ENCODE results near the gene GAD1.
A peak's percentile ranks its signal among the peaks of the same experiment; 100 is the strongest.

Gene GAD1

DNA sequence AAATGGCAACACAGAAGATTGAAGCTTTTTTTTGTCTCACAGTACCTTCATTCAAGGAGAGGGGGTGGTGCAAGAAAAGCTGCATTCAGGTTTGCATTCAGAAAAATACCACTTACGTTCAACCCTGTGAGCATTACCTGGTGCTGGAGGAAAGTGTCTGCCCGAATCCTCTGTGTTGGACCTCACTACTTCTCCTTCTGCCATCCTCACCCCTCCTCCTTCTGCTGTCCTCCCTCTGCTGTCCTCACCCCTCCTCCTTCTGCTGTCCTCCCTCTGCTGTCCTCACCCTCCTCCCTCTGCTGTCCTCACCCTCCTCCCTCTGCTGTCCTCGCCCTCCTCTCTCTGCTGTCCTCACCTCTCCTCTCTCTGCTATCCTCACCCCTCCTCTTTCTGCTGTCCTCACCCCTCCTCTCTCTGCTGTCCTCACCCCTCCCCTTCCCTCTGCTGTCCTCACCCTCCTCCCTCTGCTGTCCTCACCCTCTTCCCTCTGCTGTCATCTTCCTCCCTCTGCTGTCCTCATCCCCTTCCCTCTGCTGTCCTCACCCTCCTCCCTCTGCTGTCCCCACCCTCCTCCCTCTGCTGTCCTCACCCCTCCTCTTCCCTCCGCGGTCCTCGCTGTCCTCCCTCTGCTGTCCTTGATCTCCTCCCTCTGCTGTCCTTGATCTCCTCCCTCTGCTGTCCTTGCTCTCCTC, 11.3 kb downstream of the GAD1 start:
- Histone ChIP-seq H3K27me3 (ENCODE audit: control insufficient read depth in 1 of 2, insufficient read depth in 1 of 2, low read length in 2 of 2) (peaks cover 70 to 75% of the 10 kb centered on the region in 2 experiments), H3K18ac (ENCODE audit: low read depth in 1 of 2, low read length in 2 of 2) (no peak overlapping the region), H3K14ac (ENCODE audit: low read length in 2 of 2) (no peak overlapping the region), H3K4me2 (ENCODE audit: low read length, poor library complexity, severe bottlenecking) (no peak overlapping the region), H2AK5ac (ENCODE audit: low read length, severe bottlenecking) (no peak overlapping the region), H2AFZ (ENCODE audit: low read depth, low read length) (no peak overlapping the region), H2BK120ac (ENCODE audit: low read depth, low read length) (no peak overlapping the region), H3K27ac (ENCODE audit: low read length, poor library complexity, severe bottlenecking) (no peak overlapping the region), H4K8ac (ENCODE audit: low read length) (no peak overlapping the region), H3K9ac (ENCODE audit: low read length) (no peak overlapping the region), H3K79me1 (replicated peaks; ENCODE audit: low read length, poor library complexity, severe bottlenecking) (no peaks in the 10 kb centered on the region), H2BK12ac (ENCODE audit: low read length in 2 of 2) (no peak overlapping the region), H3K4me1 (ENCODE audit: control insufficient read depth, insufficient read depth, low read depth, low read length) (peaks cover 8% of the 10 kb centered on the region), H3K36me3 (ENCODE audit: control insufficient read depth in 1 of 2, insufficient read depth in 2 of 2, low read depth in 1 of 2, low read length in 2 of 2) (no peaks in the 10 kb centered on the region), H3K9me3 (ENCODE audit: control insufficient read depth, low read length) (no peaks in the 10 kb centered on the region), H4K91ac (ENCODE audit: low read length) (no peak overlapping the region), H3K4ac (ENCODE audit: low read depth in 1 of 2, low read length in 2 of 2) (no peak overlapping the region), H3K23ac (ENCODE audit: low read length in 2 of 2) (no peak overlapping the region), H2BK15ac (ENCODE audit: low read depth, poor library complexity, severe bottlenecking) (no peak overlapping the region), H2BK5ac (ENCODE audit: low read depth, low read length, poor library complexity, severe bottlenecking) (no peak overlapping the region), H3K4me3 (ENCODE audit: insufficient read depth in 1 of 2, low read depth in 1 of 2, low read length in 2 of 2) (no peak overlapping the region)
- DNase-seq: no peak
- WGBS: 93% methylated on average over 6 of the region's 6 CpGs

DNA sequence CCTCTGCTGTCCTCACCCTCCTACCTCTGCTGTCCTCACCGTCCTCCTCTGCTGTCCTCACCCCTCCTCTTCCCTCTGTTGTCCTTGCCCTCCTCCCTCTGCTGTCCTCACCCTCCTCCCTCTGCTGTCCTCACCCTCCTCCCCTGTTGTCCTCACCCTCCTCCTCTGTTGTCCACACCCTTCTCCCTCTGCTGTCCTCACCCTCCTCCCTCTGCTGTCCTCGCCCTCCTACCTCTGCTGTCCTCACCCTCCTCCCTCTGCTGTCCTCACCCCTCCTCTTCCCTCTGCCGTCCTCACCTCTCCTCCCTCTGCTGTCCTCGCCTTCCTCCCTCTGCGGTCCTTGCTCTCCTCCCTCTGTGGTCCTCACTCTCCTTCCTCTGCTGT, 11.8 kb downstream of the GAD1 start:
- no peak for DNase-seq
- peaks cover 3% of the 10 kb centered on the region for H3K4me1 ChIP-seq (ENCODE audit: control insufficient read depth, insufficient read depth, low read depth, low read length)
- H4K91ac ChIP-seq (ENCODE audit: low read length): no peak overlapping the region
- WGBS: 83% methylated on average over 5 of the region's 5 CpGs
- no peaks in the 10 kb centered on the region for H3K36me3 ChIP-seq (ENCODE audit: control insufficient read depth in 1 of 2, insufficient read depth in 2 of 2, low read depth in 1 of 2, low read length in 2 of 2)
- H2BK5ac ChIP-seq (ENCODE audit: low read depth, low read length, poor library complexity, severe bottlenecking): no peak overlapping the region
- H3K4ac ChIP-seq (ENCODE audit: low read depth in 1 of 2, low read length in 2 of 2): no peak overlapping the region
- no peak overlapping the region for H2BK12ac ChIP-seq (ENCODE audit: low read length in 2 of 2)
- no peak overlapping the region for H3K9ac ChIP-seq (ENCODE audit: low read length)
- H3K27me3 ChIP-seq (ENCODE audit: control insufficient read depth in 1 of 2, insufficient read depth in 1 of 2, low read length in 2 of 2): peaks cover 66 to 70% of the 10 kb centered on the region in 2 experiments
- no peaks in the 10 kb centered on the region for H3K79me1 ChIP-seq (replicated peaks; ENCODE audit: low read length, poor library complexity, severe bottlenecking)
- no peak overlapping the region for H2BK15ac ChIP-seq (ENCODE audit: low read depth, poor library complexity, severe bottlenecking)
- no peak overlapping the region for H2AFZ ChIP-seq (ENCODE audit: low read depth, low read length)
- no peak overlapping the region for H3K23ac ChIP-seq (ENCODE audit: low read length in 2 of 2)
- no peak overlapping the region for H3K4me3 ChIP-seq (ENCODE audit: insufficient read depth in 1 of 2, low read depth in 1 of 2, low read length in 2 of 2)
- no peak overlapping the region for H3K27ac ChIP-seq (ENCODE audit: low read length, poor library complexity, severe bottlenecking)
- H2BK120ac ChIP-seq (ENCODE audit: low read depth, low read length): no peak overlapping the region
- no peak overlapping the region for H4K8ac ChIP-seq (ENCODE audit: low read length)
- peak overlapping the region in 1 of 2 experiments; percentile 61 for H3K14ac ChIP-seq (ENCODE audit: low read length in 2 of 2)
- no peak overlapping the region for H3K18ac ChIP-seq (ENCODE audit: low read depth in 1 of 2, low read length in 2 of 2)
- no peak overlapping the region for H3K4me2 ChIP-seq (ENCODE audit: low read length, poor library complexity, severe bottlenecking)
- no peak overlapping the region for H2AK5ac ChIP-seq (ENCODE audit: low read length, severe bottlenecking)
- no peaks in the 10 kb centered on the region for H3K9me3 ChIP-seq (ENCODE audit: control insufficient read depth, low read length)

GRCh38 chr2:170829036-170829435, 12.3 kb downstream of the GAD1 start:
- Histone ChIP-seq H2BK15ac (ENCODE audit: low read depth, poor library complexity, severe bottlenecking) (no peak overlapping the region), H2AFZ (ENCODE audit: low read depth, low read length) (no peak overlapping the region), H3K9me3 (ENCODE audit: control insufficient read depth, low read length) (no peaks in the 10 kb centered on the region), H2BK5ac (ENCODE audit: low read depth, low read length, poor library complexity, severe bottlenecking) (no peak overlapping the region), H4K91ac (ENCODE audit: low read length) (no peak overlapping the region), H3K9ac (ENCODE audit: low read length) (no peak overlapping the region), H3K23ac (ENCODE audit: low read length in 2 of 2) (no peak overlapping the region), H3K79me1 (replicated peaks; ENCODE audit: low read length, poor library complexity, severe bottlenecking) (no peaks in the 10 kb centered on the region), H4K8ac (ENCODE audit: low read length) (no peak overlapping the region), H3K4me2 (ENCODE audit: low read length, poor library complexity, severe bottlenecking) (no peak overlapping the region), H3K27ac (ENCODE audit: low read length, poor library complexity, severe bottlenecking) (no peak overlapping the region), H2AK5ac (ENCODE audit: low read length, severe bottlenecking) (no peak overlapping the region), H3K4me3 (ENCODE audit: insufficient read depth in 1 of 2, low read depth in 1 of 2, low read length in 2 of 2) (no peak overlapping the region), H3K14ac (ENCODE audit: low read length in 2 of 2) (peak overlapping the region in 1 of 2 experiments; percentile 61), H3K36me3 (ENCODE audit: control insufficient read depth in 1 of 2, insufficient read depth in 2 of 2, low read depth in 1 of 2, low read length in 2 of 2) (no peaks in the 10 kb centered on the region), H2BK120ac (ENCODE audit: low read depth, low read length) (no peak overlapping the region), H3K27me3 (ENCODE audit: control insufficient read depth in 1 of 2, insufficient read depth in 1 of 2, low read length in 2 of 2) (peaks cover 62 to 65% of the 10 kb centered on the region in 2 experiments), H2BK12ac (ENCODE audit: low read length in 2 of 2) (no peak overlapping the region), H3K4ac (ENCODE audit: low read depth in 1 of 2, low read length in 2 of 2) (no peak overlapping the region), H3K18ac (ENCODE audit: low read depth in 1 of 2, low read length in 2 of 2) (no peak overlapping the region), H3K4me1 (ENCODE audit: control insufficient read depth, insufficient read depth, low read depth, low read length) (no peaks in the 10 kb centered on the region)
- WGBS: 74% methylated on average over 2 of the region's 2 CpGs
- DNase-seq: no peak

DNA sequence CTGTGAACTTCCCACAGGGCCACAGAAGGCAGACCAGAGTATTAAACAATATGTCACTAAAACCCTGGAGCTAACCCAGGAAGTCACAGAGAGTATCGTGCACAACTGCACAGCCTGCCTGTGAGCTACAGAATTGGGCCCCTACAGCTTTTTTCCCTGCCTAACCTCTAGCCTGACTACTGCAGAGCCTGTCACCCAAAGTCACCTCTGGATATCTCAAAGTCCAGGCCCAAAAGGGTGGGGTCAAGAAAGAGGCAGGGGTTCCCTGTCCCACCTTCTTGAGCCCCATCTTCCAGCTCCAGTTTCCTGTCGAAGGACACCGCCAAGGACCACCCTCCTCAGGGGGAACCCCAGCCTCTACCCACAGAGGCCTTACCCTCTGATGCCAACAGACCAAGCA, 13.5 kb downstream of the GAD1 start:
- no peak overlapping the region for H2BK12ac ChIP-seq (ENCODE audit: low read length in 2 of 2)
- no peak overlapping the region for H3K9ac ChIP-seq (ENCODE audit: low read length)
- no peak overlapping the region for H3K23ac ChIP-seq (ENCODE audit: low read length in 2 of 2)
- H3K36me3 ChIP-seq (ENCODE audit: control insufficient read depth in 1 of 2, insufficient read depth in 2 of 2, low read depth in 1 of 2, low read length in 2 of 2): no peaks in the 10 kb centered on the region
- no peak overlapping the region for H2AK5ac ChIP-seq (ENCODE audit: low read length, severe bottlenecking)
- H3K79me1 ChIP-seq (replicated peaks; ENCODE audit: low read length, poor library complexity, severe bottlenecking): no peaks in the 10 kb centered on the region
- H2BK15ac ChIP-seq (ENCODE audit: low read depth, poor library complexity, severe bottlenecking): no peak overlapping the region
- 93% methylated on average over 3 of the region's 3 CpGs for WGBS
- no peak overlapping the region for H3K14ac ChIP-seq (ENCODE audit: low read length in 2 of 2)
- no peak overlapping the region for H3K4me3 ChIP-seq (ENCODE audit: insufficient read depth in 1 of 2, low read depth in 1 of 2, low read length in 2 of 2)
- no peak overlapping the region for H4K91ac ChIP-seq (ENCODE audit: low read length)
- no peak overlapping the region for H4K8ac ChIP-seq (ENCODE audit: low read length)
- H3K4me1 ChIP-seq (ENCODE audit: control insufficient read depth, insufficient read depth, low read depth, low read length): no peaks in the 10 kb centered on the region
- H3K9me3 ChIP-seq (ENCODE audit: control insufficient read depth, low read length): no peaks in the 10 kb centered on the region
- no peak overlapping the region for H3K4me2 ChIP-seq (ENCODE audit: low read length, poor library complexity, severe bottlenecking)
- no peak overlapping the region for H3K18ac ChIP-seq (ENCODE audit: low read depth in 1 of 2, low read length in 2 of 2)
- no peak overlapping the region for H3K27ac ChIP-seq (ENCODE audit: low read length, poor library complexity, severe bottlenecking)
- no peak overlapping the region for H2AFZ ChIP-seq (ENCODE audit: low read depth, low read length)
- H2BK5ac ChIP-seq (ENCODE audit: low read depth, low read length, poor library complexity, severe bottlenecking): no peak overlapping the region
- no peak for DNase-seq
- no peak overlapping the region for H3K4ac ChIP-seq (ENCODE audit: low read depth in 1 of 2, low read length in 2 of 2)
- peaks cover 51 to 53% of the 10 kb centered on the region in 2 experiments for H3K27me3 ChIP-seq (ENCODE audit: control insufficient read depth in 1 of 2, insufficient read depth in 1 of 2, low read length in 2 of 2)
- H2BK120ac ChIP-seq (ENCODE audit: low read depth, low read length): no peak overlapping the region
